IMR-90 (cell line): ENCODE measurements around the gene NMUR1. TPM values are rescaled to one million over a fixed set of nuclear protein-coding genes. Genes with fewer than 3 reads are reported as not detected.

Experiments used
- ATAC-seq: fragments of 200-7000 bp; cut with Tn5 transposase; 2 replicates; pipeline ENCODE4 v1.9.1; 2020; ENCODE audit warnings: low read depth, mild to moderate bottlenecking, moderate library complexity
- BruUV-seq: library from RNA; stranded (reverse); fragments of 400-500 nt; replicated peaks from 2 replicates; lab custom pipeline; 2021; lab: Mats Ljungman, UMichigan
- CTCF ChIA-PET: fragments of 300-600 bp; formaldehyde crosslinking; extraction: SDS; loops from one replicate; lab custom pipeline; 2021; ENCODE audit warnings: antibody characterized with exemption; lab: Yijun Ruan, JAX
- POLR2A ChIA-PET: fragments of 300-600 bp; sonication (Branson Sonifier 250); formaldehyde crosslinking; loops from one replicate; lab custom pipeline; 2022; ENCODE audit warnings: antibody characterized with exemption; ENCODE audit not compliant: unreplicated experiment; lab: Charles Lee
- DNase-seq: peaks from one replicate; pipeline ENCODE4 v3.0.0; 2013
- H2AFZ ChIP-seq: replicated peaks from 2 replicates; pipeline ENCODE3; 2013; ENCODE audit warnings: low read length, mild to moderate bottlenecking; ENCODE audit not compliant: poor library complexity
- H2AK5ac ChIP-seq: 2 replicates; pipeline ENCODE4 v1.6.1; 2013; ENCODE audit warnings: low read depth, low read length, inconsistent platforms
- H2AK9ac ChIP-seq: replicated peaks from 2 replicates; pipeline ENCODE3; 2013; ENCODE audit warnings: mild to moderate bottlenecking, low read depth, low read length, moderate library complexity; ENCODE audit not compliant: poor library complexity
- H2BK120ac ChIP-seq: 2 replicates; pipeline ENCODE4 v1.6.1; 2013; ENCODE audit warnings: low read depth, low read length, inconsistent platforms
- H2BK15ac ChIP-seq: 3 replicates; pipeline ENCODE4 v1.6.1; 2013; ENCODE audit warnings: low read depth, low read length, inconsistent platforms
- H2BK20ac ChIP-seq: 2 replicates; pipeline ENCODE4 v1.6.1; 2013; ENCODE audit warnings: low read depth, mild to moderate bottlenecking, inconsistent platforms, low read length, moderate library complexity
- H2BK5ac ChIP-seq: 2 replicates; pipeline ENCODE4 v1.6.1; 2013; ENCODE audit warnings: mild to moderate bottlenecking, low read depth, low read length, inconsistent platforms; ENCODE audit not compliant: poor library complexity, severe bottlenecking
- H3K14ac ChIP-seq: replicated peaks from 2 replicates; pipeline ENCODE4 v1.6.1; 2013; ENCODE audit warnings: low read depth, low read length, inconsistent platforms
- H3K18ac ChIP-seq: 2 replicates; pipeline ENCODE4 v1.6.1; 2013; ENCODE audit warnings: low read depth, low read length, control low read depth
- H3K23ac ChIP-seq: 2 replicates; pipeline ENCODE4 v1.6.1; 2013; ENCODE audit warnings: low read depth, low read length, inconsistent platforms
- H3K27ac ChIP-seq: 2 replicates; pipeline ENCODE4 v1.5.1; 2013; ENCODE audit warnings: mild to moderate bottlenecking, control low read depth, low read length; ENCODE audit not compliant: insufficient read depth
- H3K27me3 ChIP-seq: 2 replicates; pipeline ENCODE4 v1.6.1; 2013; ENCODE audit warnings: low read length; ENCODE audit not compliant: control insufficient read depth, insufficient read depth
- H3K36me3 ChIP-seq: 2 replicates; pipeline ENCODE4 v1.6.1; 2013; ENCODE audit warnings: low read length, mixed read lengths; ENCODE audit not compliant: control insufficient read depth, insufficient read depth
- H3K4ac ChIP-seq: 2 replicates; pipeline ENCODE4 v1.6.1; 2013; ENCODE audit warnings: low read depth, low read length, inconsistent platforms
- H3K4me1 ChIP-seq: 2 replicates; pipeline ENCODE4 v1.6.1; 2013; ENCODE audit warnings: low read length, mixed read lengths; ENCODE audit not compliant: control insufficient read depth, insufficient read depth
- H3K4me2 ChIP-seq: 2 replicates; pipeline ENCODE4 v1.6.1; 2013; ENCODE audit warnings: low read depth, mild to moderate bottlenecking, control low read depth, low read length, moderate library complexity
- H3K4me3 ChIP-seq: 2 replicates; pipeline ENCODE4 v1.5.1; 2013; ENCODE audit warnings: low read depth, mild to moderate bottlenecking, control low read depth, low read length, moderate library complexity; ENCODE audit not compliant: insufficient read depth
- H3K56ac ChIP-seq: 2 replicates; pipeline ENCODE4 v1.6.1; 2013; ENCODE audit warnings: low read length, inconsistent platforms; ENCODE audit not compliant: insufficient read depth; ENCODE audit errors: extremely low read depth
- H3K79me1 ChIP-seq, 2 experiments: 2 replicates each; pipeline ENCODE4 v1.6.1; 2013; ENCODE audit warnings: low read length in 2 of 2, inconsistent platforms in 1 of 2, low read depth in 1 of 2
- H3K9ac ChIP-seq: 2 replicates; pipeline ENCODE4 v1.6.1; 2013; ENCODE audit warnings: low read depth, low read length, control low read depth
- H3K9me1 ChIP-seq: 2 replicates; pipeline ENCODE4 v1.6.1; 2013; ENCODE audit warnings: low read length, inconsistent platforms; ENCODE audit not compliant: insufficient read depth
- H3K9me3 ChIP-seq: 2 replicates; pipeline ENCODE4 v1.6.1; 2013; ENCODE audit warnings: low read length; ENCODE audit not compliant: control insufficient read depth, insufficient read depth
- H4K20me1 ChIP-seq: 2 replicates; pipeline ENCODE4 v1.6.1; 2013; ENCODE audit warnings: low read length, inconsistent platforms; ENCODE audit not compliant: insufficient read depth
- H4K5ac ChIP-seq: 2 replicates; pipeline ENCODE4 v1.6.1; 2013; ENCODE audit warnings: mild to moderate bottlenecking, low read depth, low read length, control low read depth
- H4K8ac ChIP-seq, 2 experiments: 2 replicates each; pipeline ENCODE4 v1.6.1; 2013; ENCODE audit warnings: low read depth in 2 of 2, low read length in 2 of 2, control low read depth in 1 of 2, inconsistent platforms in 1 of 2
- H4K91ac ChIP-seq: 2 replicates; pipeline ENCODE4 v1.6.1; 2013; ENCODE audit warnings: low read depth, low read length, inconsistent platforms; ENCODE audit not compliant: insufficient read depth
- BHLHE40 ChIP-seq: fragments of 150-350 bp; IDR thresholded peaks from 2 replicates; pipeline ENCODE4 v1.6.1; 2016; ENCODE audit warnings: mild to moderate bottlenecking, low read depth, low read length
- CEBPB ChIP-seq: IDR thresholded peaks from 2 replicates; pipeline ENCODE4 v1.6.1; 2012; ENCODE audit warnings: low read depth, low read length, improper control_type of control experiment
- CHD1 ChIP-seq: IDR thresholded peaks from 2 replicates; pipeline ENCODE4 v1.6.1; 2012; ENCODE audit warnings: low read depth, low read length, improper control_type of control experiment
- CTCF ChIP-seq: conservative IDR thresholded peaks from 2 replicates; pipeline ENCODE4 v1.5.1; 2012; ENCODE audit warnings: mild to moderate bottlenecking, low read depth, low read length, improper control_type of control experiment
- FOS ChIP-seq: fragments of 150-350 bp; IDR thresholded peaks from 2 replicates; pipeline ENCODE4 v1.6.1; 2016; ENCODE audit warnings: low read depth, low read length
- MAFK ChIP-seq: IDR thresholded peaks from 2 replicates; pipeline ENCODE4 v1.6.1; 2012; ENCODE audit warnings: low read depth, low read length, improper control_type of control experiment
- MAZ ChIP-seq: IDR thresholded peaks from 2 replicates; pipeline ENCODE4 v1.6.1; 2012; ENCODE audit warnings: low read depth, mild to moderate bottlenecking, low read length, improper control_type of control experiment, moderate library complexity, borderline replicate concordance
- MXI1 ChIP-seq: IDR thresholded peaks from 2 replicates; pipeline ENCODE4 v1.6.1; 2012; ENCODE audit warnings: low read depth, mild to moderate bottlenecking, low read length, moderate library complexity, borderline replicate concordance
- NFE2L2 ChIP-seq: fragments of 150-350 bp; IDR thresholded peaks from 2 replicates; pipeline ENCODE4 v1.6.1; 2016; ENCODE audit warnings: low read depth, mild to moderate bottlenecking, low read length
- POLR2A ChIP-seq: IDR thresholded peaks from 2 replicates; pipeline ENCODE4 v1.6.1; 2012; ENCODE audit warnings: mild to moderate bottlenecking, low read depth, low read length
- RAD21 ChIP-seq: IDR thresholded peaks from 2 replicates; pipeline ENCODE4 v1.6.1; 2012; ENCODE audit warnings: low read length, improper control_type of control experiment
- RCOR1 ChIP-seq: IDR thresholded peaks from 2 replicates; pipeline ENCODE4 v1.6.1; 2012; ENCODE audit warnings: mild to moderate bottlenecking, low read length, improper control_type of control experiment; ENCODE audit not compliant: insufficient replicate concordance
- RFX5 ChIP-seq: IDR thresholded peaks from 2 replicates; pipeline ENCODE4 v1.8.0; 2012; ENCODE audit warnings: low read depth, mild to moderate bottlenecking, low read length, moderate library complexity
- SMC3 ChIP-seq: fragments of 150-350 bp; IDR thresholded peaks from 2 replicates; pipeline ENCODE4 v1.6.1; 2016; ENCODE audit warnings: low read depth, mild to moderate bottlenecking, antibody characterized with exemption, low read length, moderate library complexity
- USF2 ChIP-seq: fragments of 150-350 bp; IDR thresholded peaks from 2 replicates; pipeline ENCODE4 v1.6.1; 2017; ENCODE audit warnings: mild to moderate bottlenecking, antibody characterized with exemption, low read length, low read depth
- WGBS, 2 experiments: methylation state at CpG; one replicate each; pipeline versions ENCODE4 v1.1.5 to v1.1.7; 2013; ENCODE audit warnings: missing lambda C conversion rate in 2 of 2; ENCODE audit not compliant: insufficient read length in 1 of 2; ENCODE audit errors: extremely low coverage in 2 of 2; 5-methylcytosine and 5-hydroxymethylcytosine counted together
- dilution Hi-C: fragments of 300-500 bp; cut with HindIII; formaldehyde crosslinking; loops from one replicate; pipeline ENCODE4 v1.14.3; 2018; ENCODE audit warnings: low sequenced_read_pairs; ENCODE audit not compliant: unreplicated experiment
- in situ Hi-C: fragments of 300-500 bp; cut with MboI; formaldehyde crosslinking; loops from 3 replicates; pipeline ENCODE4 v1.14.3; 2019; ENCODE audit warnings: low sequenced_read_pairs, inconsistent platforms, mixed read lengths
- intact Hi-C: fragments of 100-400 bp; cut with micrococcal nuclease; formaldehyde crosslinking; loops from 2 replicates; pipeline ENCODE4 v1.10.0; 2022
- polyA plus RNA-seq, 3 experiments: library from polyadenylated mRNA; depleted of rRNA; stranded (reverse); fragments of >200 nt; gene quantifications; 2 replicates each; pipeline ENCODE4 v1.2.3, GENCODE V29; 2012; ENCODE audit warnings: low replicate concordance in 1 of 3
- total RNA-seq: library from RNA; depleted of rRNA; stranded (reverse); fragments of >200 nt; gene quantifications from 2 replicates; pipeline ENCODE4 v1.2.3, GENCODE V29; 2012
- TF ChIP-seq, protein P1 (sequence below): fragments of 150-350 bp; IDR thresholded peaks from 2 replicates; pipeline ENCODE4 v1.6.1; 2016; ENCODE audit warnings: low read depth, mild to moderate bottlenecking, low read length, moderate library complexity, borderline replicate concordance

The NMUR1 gene
- total and polyA plus RNA-seq, 2 of the 4 experiments (the other 2 are of a cell fraction), result not detected

DNA sequence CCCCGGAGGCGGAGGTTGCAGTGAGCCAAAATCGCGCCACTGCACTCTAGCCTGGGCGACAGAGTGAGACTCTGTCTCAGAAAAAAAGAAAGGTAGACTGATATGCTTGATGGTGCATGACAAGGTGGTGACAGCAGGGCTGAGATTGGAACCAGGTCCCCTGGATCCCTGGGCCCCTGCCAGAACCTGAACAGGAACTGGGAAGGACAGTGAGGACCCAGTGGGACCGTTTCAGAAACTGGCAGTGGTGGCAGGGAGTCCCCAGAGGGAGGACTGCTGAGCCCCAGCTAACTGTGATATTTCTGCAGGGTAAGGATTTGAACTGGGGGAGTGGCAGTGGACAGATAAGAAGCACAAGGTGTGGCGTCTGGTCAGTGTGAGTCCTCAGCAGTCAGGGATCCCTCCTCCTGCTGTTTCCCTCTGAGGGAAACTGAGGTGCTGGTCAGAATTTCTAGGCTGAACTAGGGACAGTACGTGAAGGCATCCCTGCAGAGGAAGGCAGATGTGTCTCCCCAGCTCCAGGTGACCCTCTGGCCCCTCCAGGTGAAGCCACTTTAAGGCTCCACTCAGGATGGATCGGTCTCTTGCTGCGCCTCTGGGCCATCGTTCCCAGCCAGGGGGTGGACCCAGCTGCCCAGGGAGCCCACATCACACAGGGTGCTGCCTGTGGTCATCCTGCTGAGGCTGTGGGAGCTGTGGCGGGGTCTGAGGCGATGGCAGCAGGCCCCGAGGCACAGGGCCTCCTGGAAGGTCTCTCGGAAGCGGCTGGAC lies 5.6 kb downstream of the NMUR1 start:
- ATAC-seq, result no peak
- H4K5ac ChIP-seq, result no peak overlapping the region
- no peak overlapping the region for H3K4me2 ChIP-seq
- H2BK120ac ChIP-seq, result no peak overlapping the region
- H3K27me3 ChIP-seq, result peaks cover 20% of the 10 kb centered on the region
- CTCF ChIA-PET, result no interaction called here
- no peak overlapping the region for H4K8ac ChIP-seq
- H3K36me3 ChIP-seq, result no peaks in the 10 kb centered on the region
- H3K79me1 ChIP-seq, result no peaks in the 10 kb centered on the region
- H3K4me1 ChIP-seq, result peaks cover 8% of the 10 kb centered on the region
- no peak overlapping the region for H3K9ac ChIP-seq
- H2BK15ac ChIP-seq, result no peak overlapping the region
- no peak overlapping the region for H3K27ac ChIP-seq
- no peak overlapping the region for H2AK9ac ChIP-seq
- no peak overlapping the region for H3K14ac ChIP-seq
- H3K9me3 ChIP-seq, result no peaks in the 10 kb centered on the region
- BruUV-seq, result no TSS peak
- dilution Hi-C loops (no loop called here), in situ Hi-C loops (no loop called here), intact Hi-C loops (no loop called here)
- WGBS, 2 experiments, result 86% methylated on average over 6 of the region's 16 CpGs; no CpG with 5 or more reads in 1 of the 2 experiments
- H3K18ac ChIP-seq, result no peak overlapping the region
- H2BK5ac ChIP-seq, result no peak overlapping the region
- H3K4me3 ChIP-seq, result no peak overlapping the region
- H2AK5ac ChIP-seq, result no peak overlapping the region
- no peak overlapping the region for H4K91ac ChIP-seq
- H3K4ac ChIP-seq, result no peak overlapping the region
- no peaks in the 10 kb centered on the region; the same call in 1 of the 2 replicates for H3K9me1 ChIP-seq
- no peak for TF ChIP-seq SMC3
- TF ChIP-seq BHLHE40, result no peak
- no peak for TF ChIP-seq CTCF
- no peak for TF ChIP-seq RCOR1
- TF ChIP-seq RFX5, result no peak
- TF ChIP-seq CEBPB, result no peak
- no peak for TF ChIP-seq USF2
- no peak for TF ChIP-seq MAFK
- no peak for TF ChIP-seq POLR2A
- TF ChIP-seq, protein P1, sequence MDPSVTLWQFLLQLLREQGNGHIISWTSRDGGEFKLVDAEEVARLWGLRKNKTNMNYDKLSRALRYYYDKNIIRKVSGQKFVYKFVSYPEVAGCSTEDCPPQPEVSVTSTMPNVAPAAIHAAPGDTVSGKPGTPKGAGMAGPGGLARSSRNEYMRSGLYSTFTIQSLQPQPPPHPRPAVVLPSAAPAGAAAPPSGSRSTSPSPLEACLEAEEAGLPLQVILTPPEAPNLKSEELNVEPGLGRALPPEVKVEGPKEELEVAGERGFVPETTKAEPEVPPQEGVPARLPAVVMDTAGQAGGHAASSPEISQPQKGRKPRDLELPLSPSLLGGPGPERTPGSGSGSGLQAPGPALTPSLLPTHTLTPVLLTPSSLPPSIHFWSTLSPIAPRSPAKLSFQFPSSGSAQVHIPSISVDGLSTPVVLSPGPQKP, result no peak
- no peak for TF ChIP-seq MAZ
- TF ChIP-seq CHD1, result no peak
- no peak for TF ChIP-seq RAD21
- no peak for TF ChIP-seq FOS
- TF ChIP-seq MXI1, result no peak
- no peak for TF ChIP-seq NFE2L2
- H2BK20ac ChIP-seq, result no peak overlapping the region
- H4K20me1 ChIP-seq, result no peaks in the 10 kb centered on the region
- no peak overlapping the region for H3K56ac ChIP-seq
- no peak for DNase-seq
- no peak overlapping the region for H3K23ac ChIP-seq
- POLR2A ChIA-PET, result no interaction called here
- H2AFZ ChIP-seq, result no peak overlapping the region
